ENCODE data around the gene CLEC19A. TPM values are rescaled to one million over a fixed set of nuclear protein-coding genes. Genes with fewer than 3 reads are reported as not detected.
"Not testable (repeated sequence)": the region's sequence is repeated elsewhere in the genome, so short reads cannot be mapped to it uniquely, and the experiment has no call there.

CLEC19A gene
- total RNA-seq, 1 donor from 2014 or later, result not detected

DNA sequence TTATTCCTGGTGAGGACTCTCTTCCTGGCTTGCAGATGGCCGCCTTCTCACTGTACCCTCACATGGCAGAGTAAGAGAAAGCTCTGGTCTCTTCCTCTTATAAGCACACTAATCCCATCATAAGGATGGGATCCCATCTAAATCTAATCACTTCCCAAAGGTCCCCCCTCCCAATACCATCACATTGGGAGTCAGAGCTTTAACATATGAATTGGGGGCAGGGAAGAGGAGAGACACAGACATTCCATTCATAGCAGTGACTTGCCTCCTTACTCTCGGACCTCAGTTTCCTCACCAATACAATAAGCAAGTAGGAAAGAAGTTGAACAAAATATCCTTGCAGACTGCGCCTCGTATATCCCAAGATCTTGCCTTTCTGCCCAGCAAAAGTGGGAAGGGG, 1.7 kb downstream of the CLEC19A start:
- no peak for ATAC-seq

DNA sequence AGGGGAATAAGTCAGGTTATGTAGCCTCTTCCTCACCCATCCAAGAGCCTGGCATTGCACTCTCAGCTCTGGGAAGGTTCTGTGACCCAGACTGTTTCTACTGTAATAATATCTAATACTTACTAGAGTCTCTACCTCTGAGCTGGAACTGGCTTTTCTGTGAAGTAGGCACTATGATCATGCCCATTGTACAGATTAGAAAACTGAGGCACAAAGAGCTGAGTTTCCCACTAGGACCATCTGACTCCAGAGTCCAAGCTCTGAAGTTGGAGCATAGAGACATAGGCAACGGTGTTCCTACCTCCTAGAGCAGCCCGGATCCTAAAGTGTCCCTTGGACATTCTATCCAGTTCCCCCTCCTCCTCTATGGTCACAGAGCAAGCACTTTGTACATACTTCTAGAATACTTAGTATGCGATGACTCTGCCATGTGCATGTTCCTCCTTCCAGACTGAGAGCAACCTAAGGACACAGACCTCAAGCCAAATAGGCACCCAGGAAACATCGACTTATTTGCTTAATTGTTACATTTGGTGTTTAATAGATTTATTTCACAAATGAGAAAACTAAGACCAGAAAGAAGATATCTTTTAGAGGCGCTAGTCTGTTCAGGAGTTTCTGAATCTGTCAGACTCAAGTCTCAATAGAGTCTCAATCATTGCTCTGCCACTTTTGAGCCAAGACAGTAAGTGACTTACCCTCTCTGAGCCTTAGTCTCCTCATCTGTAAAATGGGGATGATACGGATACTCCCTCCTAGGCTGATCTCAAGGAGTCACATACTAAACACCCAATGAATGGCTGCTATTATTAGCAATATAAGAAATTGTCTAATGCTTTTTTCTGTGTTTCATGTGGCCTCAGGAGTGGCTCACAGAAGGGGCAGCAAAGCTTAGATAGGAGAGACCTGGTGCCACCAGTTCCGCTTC, 3.6 kb downstream of the CLEC19A start:
- no peak for ATAC-seq

DNA sequence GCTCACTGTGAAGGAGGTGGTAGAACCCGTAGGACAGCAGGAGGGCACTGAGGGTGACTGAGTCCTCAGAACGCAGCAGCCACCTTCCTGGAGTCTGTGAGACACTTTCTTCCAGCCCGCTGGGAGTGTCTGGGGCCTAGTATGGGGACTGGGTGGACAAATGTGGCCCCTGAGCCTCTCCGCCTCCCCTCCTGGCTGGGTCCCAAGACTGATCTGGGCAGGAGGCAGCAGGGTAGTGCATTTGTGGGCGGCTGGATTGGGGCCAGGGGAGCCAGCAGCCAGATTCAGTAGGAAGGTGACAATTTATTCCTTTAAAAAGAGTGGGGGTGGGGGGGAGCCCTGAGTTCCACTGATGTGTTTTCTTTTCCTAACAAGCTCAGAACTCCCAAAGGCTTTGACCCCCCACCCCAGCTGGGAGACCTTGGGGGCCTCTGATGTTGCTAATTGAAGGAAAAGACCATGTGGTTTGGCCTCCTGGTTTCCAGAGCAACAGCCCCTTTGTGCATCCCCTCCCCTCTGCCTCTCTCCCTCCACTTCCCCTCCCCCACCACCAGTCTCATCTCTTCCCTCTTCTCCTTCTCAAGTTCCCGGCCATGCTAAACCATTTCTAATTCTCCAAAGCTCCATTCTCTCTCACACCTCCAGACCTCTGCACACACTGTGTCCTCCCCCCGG, 4.4 kb downstream of the CLEC19A start:
- ATAC-seq, result peak; percentile 43

GRCh38 chr16:19290860-19291259, 5.3 kb downstream of the CLEC19A start:
- no peak for ATAC-seq

DNA sequence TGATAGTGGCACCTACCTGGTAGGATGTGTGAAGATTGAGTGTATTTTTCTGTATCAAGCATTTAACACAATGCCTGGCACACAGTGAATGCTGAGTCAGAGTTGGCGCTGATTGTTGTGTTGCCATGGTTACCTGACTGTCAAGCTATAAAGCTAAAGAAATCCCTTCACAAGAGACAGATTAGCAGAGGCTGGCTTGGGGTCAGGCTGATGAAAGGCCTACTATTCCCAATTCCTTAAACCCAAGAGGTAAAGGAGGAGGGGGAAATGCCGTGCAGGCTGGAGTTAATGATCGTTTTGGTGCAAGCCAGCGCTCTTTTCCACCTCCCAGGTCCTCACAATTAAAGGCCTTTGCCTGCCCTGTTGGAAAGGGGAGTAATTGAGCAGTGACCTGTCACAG, 5.9 kb downstream of the CLEC19A start:
- ATAC-seq, result peak; percentile 37

DNA sequence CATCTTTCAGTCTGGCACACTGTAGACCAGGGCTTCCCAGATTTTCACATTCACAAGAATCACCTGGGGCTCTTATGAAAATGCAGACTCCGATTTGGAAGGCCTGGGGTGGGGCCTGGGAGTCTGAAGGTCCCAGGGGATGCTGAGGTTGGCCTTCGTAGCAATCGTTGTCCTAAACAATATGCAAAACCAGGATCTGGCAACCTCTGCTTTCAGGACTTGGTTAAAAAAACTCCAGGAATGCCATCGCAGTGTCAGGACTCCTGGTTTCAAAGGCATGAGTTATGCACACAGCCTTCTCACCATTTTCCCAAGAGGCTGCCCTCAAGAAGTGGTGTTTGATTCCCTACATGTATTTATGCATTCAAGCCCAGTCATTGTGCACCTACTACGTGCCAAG, 6.7 kb downstream of the CLEC19A start:
- no peak for ATAC-seq

- ATAC-seq, result no peak
These were observed 8.7 kb downstream of the CLEC19A start for GRCh38 chr16:19294156-19294649.

- no peak for ATAC-seq
These were observed 9.9 kb downstream of the CLEC19A start for GRCh38 chr16:19295393-19295792.

DNA sequence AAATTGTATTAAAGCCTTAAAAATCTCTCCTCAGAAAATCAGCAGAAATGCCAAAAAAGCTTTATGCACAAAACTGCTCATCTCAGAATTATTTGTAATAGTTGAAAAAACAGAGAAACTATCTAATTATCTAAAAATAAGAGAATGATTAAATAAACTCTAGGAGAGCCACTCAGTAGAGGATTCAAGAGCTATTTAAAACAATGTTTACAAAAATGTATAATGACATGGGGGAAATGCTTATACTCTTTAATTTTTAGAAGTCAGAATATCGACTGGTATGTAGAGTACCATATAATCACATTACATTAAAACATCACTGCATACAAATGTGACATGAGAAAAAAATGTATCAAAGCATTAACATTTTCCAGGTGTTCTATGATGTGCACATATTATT, 11.9 kb downstream of the CLEC19A start:
- no peak for ATAC-seq

DNA sequence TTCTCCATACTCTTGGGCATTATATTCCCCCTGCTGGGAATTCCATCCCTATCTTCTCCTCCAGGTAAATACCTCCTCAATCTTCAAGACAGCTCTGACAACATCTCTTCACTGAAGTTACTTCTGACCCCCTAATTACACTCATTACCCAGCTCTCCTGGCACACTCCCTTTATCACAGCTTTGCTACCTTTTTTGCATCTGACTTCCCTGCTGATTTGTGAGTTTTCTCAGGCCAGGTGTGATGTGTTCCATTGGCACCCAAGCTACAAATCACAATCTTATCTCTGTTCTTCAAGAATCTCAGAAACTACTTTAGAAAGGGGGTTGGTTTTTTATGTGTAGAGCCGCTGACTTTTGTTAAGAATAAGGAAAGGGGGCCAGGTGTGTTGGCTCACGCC, 14.0 kb downstream of the CLEC19A start:
- ATAC-seq, result no peak

GRCh38 chr16:19301931-19302330, 16.4 kb downstream of the CLEC19A start:
- ATAC-seq, result no peak

GRCh38 chr16:19304750-19305149, 19.2 kb downstream of the CLEC19A start:
- ATAC-seq, result no peak

GRCh38 chr16:19305443-19305842, 19.9 kb downstream of the CLEC19A start:
- no peak for ATAC-seq

GRCh38 chr16:19307587-19308241, 22.2 kb downstream of the CLEC19A start:
- no peak for ATAC-seq

DNA sequence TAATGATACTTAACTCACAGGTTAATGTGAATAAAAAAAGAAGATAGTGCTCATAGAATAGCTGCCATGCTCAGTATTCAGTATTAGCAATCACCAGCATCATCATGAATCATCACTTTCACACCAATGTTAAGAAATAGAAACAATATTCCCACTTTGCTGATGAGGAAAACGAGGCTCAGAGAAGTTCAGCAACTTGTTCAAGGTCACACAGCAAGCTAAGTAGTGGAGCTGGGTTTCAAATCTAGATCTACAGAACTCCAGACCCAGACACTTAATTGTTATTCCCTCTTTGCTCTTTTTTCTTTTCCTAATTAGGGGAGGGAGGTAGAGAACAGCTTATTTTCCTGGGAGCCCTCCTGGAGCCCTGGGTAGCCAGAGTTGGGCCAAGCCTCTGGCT, 22.9 kb downstream of the CLEC19A start:
- no peak for ATAC-seq

DNA sequence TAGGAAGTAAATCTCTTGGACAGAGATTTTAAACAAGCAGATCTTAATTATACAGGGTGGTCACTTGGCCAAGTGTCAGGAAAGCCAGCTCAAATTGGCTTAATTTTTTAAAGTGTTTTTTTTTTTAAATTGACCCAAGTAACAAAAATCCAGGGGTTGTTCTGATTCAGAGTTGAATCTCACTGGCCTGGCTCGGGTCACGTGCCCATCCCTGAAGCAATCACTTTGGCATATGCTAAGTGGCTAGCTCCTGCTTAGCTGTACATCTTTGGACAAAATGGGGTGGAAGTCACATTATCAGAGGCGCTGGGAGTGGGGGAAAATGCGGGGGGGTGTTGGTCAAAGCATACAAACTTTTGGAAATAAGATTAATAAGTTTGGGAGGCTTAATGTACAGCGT, 23.6 kb downstream of the CLEC19A start:
- ATAC-seq, result no peak

GRCh38 chr16:19314718-19315425, 29.3 kb downstream of the CLEC19A start:
- no peak for ATAC-seq

GRCh38 chr16:19315889-19316433, 30.4 kb downstream of the CLEC19A start:
- no peak for ATAC-seq

DNA sequence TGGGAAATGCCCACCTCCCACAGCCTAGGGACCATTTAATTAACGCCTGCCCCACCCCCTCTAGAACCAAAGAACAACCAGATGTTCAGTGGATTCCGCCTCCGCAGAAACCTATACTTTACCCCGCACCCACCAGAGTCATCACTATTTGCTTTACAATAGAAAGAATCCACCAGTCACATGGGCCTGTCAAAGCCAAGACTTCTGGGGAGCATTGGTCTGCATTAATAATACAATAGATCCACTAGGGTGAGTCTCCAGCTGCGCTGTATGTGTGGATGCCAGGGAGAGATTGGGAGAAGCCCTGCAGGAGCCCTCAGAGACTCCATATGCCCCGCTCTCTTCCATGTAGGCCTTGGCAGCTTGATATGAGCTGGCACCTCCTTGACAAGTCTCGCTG, 31.3 kb downstream of the CLEC19A start:
- no peak for ATAC-seq

GRCh38 chr16:19321186-19321585, 35.7 kb downstream of the CLEC19A start:
- ATAC-seq, result not testable (repeated sequence)

DNA sequence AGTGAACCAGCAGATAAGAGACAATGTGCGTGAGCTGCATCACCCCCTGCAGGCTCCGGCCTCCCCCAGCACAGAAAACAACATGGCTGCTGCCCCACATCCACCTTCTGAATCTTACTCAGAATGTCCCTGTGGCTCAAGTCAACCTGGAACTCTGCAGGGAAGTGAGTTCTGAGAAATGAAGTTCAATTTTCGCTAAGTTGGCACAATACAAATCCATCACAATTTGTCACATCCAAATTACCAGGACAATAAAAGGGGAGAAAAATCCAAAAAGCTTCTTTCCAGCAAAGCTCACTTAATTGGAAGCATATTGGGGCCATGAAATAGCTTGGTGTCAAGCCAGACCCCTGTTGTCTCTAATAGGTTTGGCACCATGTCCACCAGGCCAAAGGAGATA, 38.1 kb downstream of the CLEC19A start:
- no peak for ATAC-seq

GRCh38 chr16:19328364-19328763, 42.8 kb downstream of the CLEC19A start:
- no peak for ATAC-seq
